Measurements from ENCODE around the gene LLPH. TPM values are rescaled to one million over a fixed set of nuclear protein-coding genes. Genes with fewer than 3 reads are reported as not detected.
"Not testable (repeated sequence)": the region's sequence is repeated elsewhere in the genome, so short reads cannot be mapped to it uniquely, and the experiment has no call there.

The LLPH gene
- total RNA-seq: 3.9 and 5.6 TPM in 2 replicates

DNA sequence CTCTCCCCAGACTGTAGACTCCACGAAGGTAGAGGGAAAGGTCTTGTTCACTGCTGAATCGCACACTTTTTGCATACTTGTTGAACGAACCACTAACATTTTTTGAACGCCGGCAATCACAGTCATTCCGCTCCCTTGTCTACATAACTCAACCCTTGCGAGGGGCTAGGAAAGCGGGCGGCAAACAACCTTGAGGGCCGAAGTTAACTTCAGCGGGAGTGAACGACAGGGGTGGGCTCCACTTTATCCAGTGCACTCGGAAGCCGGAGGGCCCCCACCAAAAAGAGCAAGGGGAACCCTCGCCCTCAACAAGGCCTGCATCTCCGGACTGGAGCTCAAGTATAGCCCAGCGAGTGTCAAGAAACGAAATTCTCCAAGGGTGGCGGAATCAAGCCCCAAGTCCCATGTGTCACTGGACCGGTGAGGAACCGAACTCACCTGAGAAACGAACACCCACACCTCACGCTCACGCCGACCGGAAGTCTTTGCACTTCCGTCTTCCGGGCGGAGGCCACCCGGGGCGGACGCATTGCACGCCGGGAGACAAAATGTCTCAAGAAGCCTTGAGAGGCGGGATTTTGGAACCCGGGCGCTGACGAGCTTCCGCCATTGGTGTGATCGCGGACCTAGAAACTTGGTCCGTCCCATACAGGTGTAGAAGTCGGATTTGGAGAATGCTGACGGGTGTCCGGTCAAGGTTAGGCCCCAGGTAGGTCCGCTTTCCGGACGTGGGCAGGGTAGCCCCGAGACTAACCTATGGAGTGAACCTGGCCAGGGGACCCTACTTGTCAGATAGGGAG, at the start of gene LLPH:
LLPH (minus strand) TSS at position 484 of the 800 bp plus-strand sequence. CDS start 1,644 bp downstream, outside the sequence.
- peak; percentile 84 for DNase-seq (ENCODE audit: low read depth)
- peak within 1 kb of the TSS; percentile 94 for H3K4me3 ChIP-seq (ENCODE audit: low read depth, low read length)
- TF ChIP-seq, protein P1, sequence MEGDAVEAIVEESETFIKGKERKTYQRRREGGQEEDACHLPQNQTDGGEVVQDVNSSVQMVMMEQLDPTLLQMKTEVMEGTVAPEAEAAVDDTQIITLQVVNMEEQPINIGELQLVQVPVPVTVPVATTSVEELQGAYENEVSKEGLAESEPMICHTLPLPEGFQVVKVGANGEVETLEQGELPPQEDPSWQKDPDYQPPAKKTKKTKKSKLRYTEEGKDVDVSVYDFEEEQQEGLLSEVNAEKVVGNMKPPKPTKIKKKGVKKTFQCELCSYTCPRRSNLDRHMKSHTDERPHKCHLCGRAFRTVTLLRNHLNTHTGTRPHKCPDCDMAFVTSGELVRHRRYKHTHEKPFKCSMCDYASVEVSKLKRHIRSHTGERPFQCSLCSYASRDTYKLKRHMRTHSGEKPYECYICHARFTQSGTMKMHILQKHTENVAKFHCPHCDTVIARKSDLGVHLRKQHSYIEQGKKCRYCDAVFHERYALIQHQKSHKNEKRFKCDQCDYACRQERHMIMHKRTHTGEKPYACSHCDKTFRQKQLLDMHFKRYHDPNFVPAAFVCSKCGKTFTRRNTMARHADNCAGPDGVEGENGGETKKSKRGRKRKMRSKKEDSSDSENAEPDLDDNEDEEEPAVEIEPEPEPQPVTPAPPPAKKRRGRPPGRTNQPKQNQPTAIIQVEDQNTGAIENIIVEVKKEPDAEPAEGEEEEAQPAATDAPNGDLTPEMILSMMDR (IDR thresholded peaks at IDR 0.05; ENCODE audit: insufficient read depth, low read depth, low read length): no peak

DNA sequence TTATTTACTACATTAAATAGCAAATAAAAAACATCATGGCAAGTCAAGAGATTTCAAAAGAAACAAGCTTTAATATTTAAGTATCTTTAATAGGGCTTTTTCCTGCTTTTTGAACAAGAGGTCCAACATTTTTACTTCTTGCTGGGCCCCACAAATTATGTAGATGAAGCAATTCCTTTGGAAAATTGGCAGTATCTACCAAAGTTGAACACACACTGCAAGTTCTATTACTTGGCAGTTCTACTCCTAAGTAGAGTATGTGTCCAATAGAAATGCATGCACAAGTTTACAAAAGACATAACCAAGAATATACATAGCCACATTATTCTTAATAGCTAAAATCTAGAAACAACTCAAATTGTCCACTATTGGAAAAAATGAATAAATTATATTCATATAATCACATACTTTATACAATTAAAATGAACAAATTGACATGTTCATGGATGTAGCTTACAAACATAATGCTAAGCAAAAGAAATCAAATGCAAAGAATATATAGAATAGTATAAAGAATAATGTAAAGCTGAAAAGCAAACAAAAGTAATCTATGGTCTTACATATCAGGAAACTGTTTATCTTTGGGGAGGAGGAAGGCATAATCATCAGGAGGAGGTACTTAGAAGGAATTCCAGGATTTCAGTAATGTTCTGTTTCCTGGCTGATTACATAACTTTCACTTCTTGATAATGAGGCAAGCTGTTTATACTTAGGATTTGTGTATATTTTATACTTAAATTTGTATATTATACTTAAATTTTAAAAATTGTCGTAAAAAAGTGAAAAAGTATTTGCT, 45.8 kb upstream of the LLPH start:
- H3K4me3 ChIP-seq (ENCODE audit: low read depth, low read length): no peak overlapping the region
- TF ChIP-seq, protein P1 (IDR thresholded peaks at IDR 0.05; ENCODE audit: insufficient read depth, low read depth, low read length): no peak
- peak; percentile 42 for DNase-seq (ENCODE audit: low read depth)

DNA sequence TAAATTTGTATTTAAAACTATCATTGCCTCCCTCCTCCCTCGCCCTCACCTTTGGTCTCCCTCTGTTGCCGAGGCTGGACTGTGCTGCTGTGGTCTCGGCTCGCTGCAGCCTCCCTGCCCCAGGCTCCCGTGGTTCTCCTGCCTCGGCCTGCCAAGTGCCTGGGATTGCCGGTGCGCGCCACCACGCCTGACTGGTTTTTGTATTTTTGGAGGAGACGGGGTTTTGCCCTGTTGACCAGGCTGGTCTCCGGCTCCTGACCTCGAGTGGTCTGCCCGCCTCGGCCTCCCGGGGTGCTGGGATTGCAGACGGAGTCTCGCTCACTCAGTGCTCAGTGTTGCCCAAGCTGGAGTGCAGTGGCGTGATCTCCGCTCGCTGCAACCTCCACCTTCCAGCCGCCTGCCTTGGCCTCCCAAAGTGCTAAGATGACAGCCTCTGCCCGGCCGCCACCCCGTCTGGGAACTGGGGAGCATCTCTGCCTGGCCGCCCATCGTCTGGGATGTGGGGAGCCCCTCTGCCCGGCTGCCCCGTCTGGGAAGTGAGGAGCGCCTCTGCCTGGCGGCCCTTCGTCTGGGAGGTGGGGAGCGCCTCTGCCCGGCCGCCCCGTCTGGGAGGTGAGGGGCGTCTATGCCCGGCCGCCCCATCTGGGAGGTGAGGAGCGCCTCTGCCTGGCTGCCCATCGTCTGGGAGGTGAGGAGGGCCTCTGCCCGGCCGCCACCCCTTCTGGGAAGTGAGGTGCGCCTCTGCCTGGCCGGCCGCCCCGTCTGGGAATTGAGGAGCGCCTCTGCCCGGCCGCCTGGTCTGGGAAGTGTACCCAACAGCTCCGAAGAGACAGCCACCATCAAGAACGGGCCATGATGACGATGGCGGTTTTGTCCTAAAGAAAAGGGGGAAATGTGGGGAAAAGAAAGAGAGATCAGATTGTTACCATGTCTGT, 44.1 kb upstream of the LLPH start:
- DNase-seq (ENCODE audit: low read depth); H3K4me3 ChIP-seq (ENCODE audit: low read depth, low read length): not testable (repeated sequence)

DNA sequence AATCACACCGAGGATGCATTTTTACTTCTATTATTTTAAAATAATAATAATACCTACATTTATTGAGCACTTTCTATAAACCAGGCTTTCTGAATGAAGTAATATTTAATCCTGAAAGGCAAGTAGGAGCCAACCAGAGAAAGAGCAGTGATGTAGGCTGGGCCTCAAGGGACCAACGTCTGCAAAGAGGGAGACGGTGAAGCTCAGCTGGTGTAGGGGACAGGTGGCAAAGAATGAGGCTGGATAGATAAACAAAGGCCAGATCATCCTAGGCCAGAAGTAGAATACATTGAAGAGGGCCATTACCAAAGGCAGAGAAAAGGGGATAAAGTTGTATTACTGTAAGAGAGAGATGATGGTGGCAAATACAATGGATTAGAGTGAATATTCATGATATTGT, 40.1 kb upstream of the LLPH start:
- TF ChIP-seq, protein P1 (IDR thresholded peaks at IDR 0.05; ENCODE audit: insufficient read depth, low read depth, low read length): no peak
- peak overlapping the region; percentile 90 for H3K4me3 ChIP-seq (ENCODE audit: low read depth, low read length)
- DNase-seq (ENCODE audit: low read depth): no peak

DNA sequence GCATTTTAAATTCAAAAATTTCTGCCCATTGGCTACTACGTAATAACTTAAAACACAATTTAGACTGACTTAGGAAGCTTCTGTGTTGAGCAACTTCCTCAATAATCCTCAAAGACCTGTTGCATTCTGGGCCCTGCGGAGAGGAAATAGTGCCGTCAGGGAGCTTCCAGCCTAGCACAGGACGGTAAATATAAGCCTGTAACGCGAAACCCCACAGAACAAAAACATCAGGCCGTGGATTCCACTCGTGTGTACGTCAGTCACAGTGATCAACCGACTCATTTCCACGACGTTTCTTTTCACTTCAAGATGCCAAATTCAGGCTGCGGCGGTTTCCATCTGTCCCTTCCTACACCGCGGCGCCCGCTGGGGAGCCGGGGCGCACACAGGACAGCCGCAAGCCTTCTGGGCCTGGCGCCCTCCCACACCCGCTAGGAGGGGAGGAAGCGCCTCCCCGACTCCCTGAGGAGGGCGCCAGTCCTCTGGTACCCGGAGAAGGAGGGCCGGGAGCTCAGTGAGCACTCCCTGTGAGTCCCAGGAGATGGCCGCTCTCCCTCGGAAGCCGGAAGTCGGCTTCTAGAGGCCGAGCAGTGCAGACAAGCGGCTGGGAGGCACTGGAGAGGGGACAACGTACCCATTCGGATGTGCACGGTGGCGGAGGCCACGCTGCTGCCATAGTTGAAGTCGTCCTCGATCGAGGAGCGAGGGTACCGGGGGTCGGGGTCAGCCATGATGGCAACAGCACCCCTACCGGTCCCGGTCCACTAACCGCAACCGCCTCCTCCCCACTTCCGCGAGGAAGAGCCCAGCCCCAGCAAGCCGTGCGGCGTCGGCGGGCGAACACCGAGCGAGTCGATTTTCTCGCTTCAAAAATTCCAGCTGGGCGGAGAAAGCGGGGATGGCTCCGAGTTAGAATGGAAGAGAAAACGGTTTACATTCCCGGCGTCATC, 38.9 kb upstream of the LLPH start, which contains the start of gene TMBIM4:
TMBIM4 (minus strand) TSS at position 776 of the 950 bp plus-strand sequence; CDS start at position 731, 45 bp downstream.
- peak; percentile 95 for DNase-seq (ENCODE audit: low read depth)
- TF ChIP-seq, protein P1 (IDR thresholded peaks at IDR 0.05; ENCODE audit: insufficient read depth, low read depth, low read length): peak; percentile 26
- H3K4me3 ChIP-seq (ENCODE audit: low read depth, low read length): peak within 1 kb of the TSS; percentile 90

DNA sequence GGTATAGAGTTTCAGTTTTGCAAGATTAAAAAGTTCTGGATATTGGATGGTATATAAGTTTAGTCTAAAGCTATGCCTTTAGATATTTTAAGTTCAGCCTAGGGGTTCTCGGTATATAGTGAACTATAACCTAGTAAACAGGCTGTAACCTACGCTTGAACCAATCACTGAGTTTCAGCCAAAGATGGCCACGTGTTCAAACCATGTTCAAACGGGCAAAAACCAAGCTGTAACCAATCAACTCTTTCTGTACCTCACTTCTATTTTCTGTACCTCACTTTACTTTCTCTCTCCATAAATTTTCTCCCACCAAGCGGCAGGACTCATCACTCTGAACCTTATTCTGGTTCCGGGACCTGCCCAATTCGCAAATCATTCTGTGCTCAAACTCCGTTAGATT, 37.9 kb upstream of the LLPH start:
- TF ChIP-seq, protein P1 (IDR thresholded peaks at IDR 0.05; ENCODE audit: insufficient read depth, low read depth, low read length): no peak
- H3K4me3 ChIP-seq (ENCODE audit: low read depth, low read length): peak overlapping the region; percentile 90
- no peak for DNase-seq (ENCODE audit: low read depth)
